ENCODE results near the gene CEPT1.

- TF ChIP-seq, protein P1, sequence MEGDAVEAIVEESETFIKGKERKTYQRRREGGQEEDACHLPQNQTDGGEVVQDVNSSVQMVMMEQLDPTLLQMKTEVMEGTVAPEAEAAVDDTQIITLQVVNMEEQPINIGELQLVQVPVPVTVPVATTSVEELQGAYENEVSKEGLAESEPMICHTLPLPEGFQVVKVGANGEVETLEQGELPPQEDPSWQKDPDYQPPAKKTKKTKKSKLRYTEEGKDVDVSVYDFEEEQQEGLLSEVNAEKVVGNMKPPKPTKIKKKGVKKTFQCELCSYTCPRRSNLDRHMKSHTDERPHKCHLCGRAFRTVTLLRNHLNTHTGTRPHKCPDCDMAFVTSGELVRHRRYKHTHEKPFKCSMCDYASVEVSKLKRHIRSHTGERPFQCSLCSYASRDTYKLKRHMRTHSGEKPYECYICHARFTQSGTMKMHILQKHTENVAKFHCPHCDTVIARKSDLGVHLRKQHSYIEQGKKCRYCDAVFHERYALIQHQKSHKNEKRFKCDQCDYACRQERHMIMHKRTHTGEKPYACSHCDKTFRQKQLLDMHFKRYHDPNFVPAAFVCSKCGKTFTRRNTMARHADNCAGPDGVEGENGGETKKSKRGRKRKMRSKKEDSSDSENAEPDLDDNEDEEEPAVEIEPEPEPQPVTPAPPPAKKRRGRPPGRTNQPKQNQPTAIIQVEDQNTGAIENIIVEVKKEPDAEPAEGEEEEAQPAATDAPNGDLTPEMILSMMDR (conservative IDR thresholded peaks at IDR 0.05 in 1 of 2, IDR thresholded peaks at IDR 0.05 in 1 of 2; ENCODE audit: low read depth in 1 of 2, low read length in 2 of 2), result no peak
- TF ChIP-seq EZH2 (IDR thresholded peaks at IDR 0.05; ENCODE audit: low read length, missing control alignments), result no peak
Measured at GRCh38 chr1:111164151-111164550, 24.1 kb downstream of the CEPT1 start.

Measured in fibroblast of lung (primary cell).